Stimulated activated CD8-positive, alpha-beta memory T cell treated with anti-CD3 and anti-CD28 coated beads, Interleukin-2, amount 100 ng/mL, for 48 hours (primary cell): ENCODE data around the gene PC.
A peak's percentile ranks its signal among the peaks of the same experiment; 100 is the strongest.

Experiments
- DNase-seq, 2 donors: peaks; one replicate each; pipeline ENCODE4 v3.0.0-alpha.2; 2020; ENCODE audit warnings: low read depth in 2 of 2

The PC gene

GRCh38 chr11:66912361-66912760 is 45.8 kb downstream of the PC start:
- DNase-seq = no peak

- DNase-seq = no peak
Measured at GRCh38 chr11:66910669-66911068, 47.5 kb downstream of the PC start.

DNA sequence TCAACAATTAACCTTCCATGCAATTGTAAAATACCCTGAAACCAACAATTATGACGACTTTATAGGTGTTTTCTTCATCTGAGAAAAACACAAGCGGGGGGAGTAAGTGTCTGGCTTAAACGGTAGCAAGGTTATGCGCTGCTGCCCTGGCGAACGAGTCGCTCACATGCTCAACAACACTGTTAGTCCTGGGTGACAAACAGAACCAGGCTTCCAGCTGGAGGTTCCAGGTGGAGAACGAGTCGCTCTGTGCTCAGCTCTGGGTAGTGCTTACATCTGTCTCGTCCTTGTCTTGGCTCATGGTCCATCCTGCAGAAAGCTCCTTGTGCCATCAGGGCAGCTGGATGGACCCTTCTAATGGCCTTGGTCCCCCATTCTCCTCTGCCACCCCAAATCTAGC is 48.2 kb downstream of the PC start:
- DNase-seq = no peak

DNA sequence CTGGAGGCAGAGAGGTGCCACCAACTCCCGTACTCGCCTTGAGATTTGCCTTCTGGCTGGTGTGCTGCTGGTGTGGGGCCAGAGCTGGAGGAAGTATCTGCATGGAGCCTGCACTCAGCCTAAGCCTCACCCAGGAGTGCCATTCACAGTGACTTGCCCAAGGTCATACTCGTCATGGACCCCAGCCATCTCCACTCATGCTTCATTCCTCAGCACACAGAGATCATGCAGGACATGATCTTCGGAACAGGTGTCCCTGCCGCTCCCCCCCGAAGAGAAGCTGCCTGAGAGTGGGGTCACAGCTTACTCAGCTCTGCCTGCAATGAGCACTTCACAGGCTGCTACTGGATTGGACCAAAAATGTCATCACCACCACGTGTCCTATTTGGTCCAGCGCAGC is 49.0 kb downstream of the PC start:
- DNase-seq = no peak

GRCh38 chr11:66907751-66908630 is 50.2 kb downstream of the PC start:
- DNase-seq = no peak

GRCh38 chr11:66906061-66906733 is 52.0 kb downstream of the PC start:
- DNase-seq = no peak

- DNase-seq = no peak
Measured at GRCh38 chr11:66905631-66906030, 52.6 kb downstream of the PC start.

DNA sequence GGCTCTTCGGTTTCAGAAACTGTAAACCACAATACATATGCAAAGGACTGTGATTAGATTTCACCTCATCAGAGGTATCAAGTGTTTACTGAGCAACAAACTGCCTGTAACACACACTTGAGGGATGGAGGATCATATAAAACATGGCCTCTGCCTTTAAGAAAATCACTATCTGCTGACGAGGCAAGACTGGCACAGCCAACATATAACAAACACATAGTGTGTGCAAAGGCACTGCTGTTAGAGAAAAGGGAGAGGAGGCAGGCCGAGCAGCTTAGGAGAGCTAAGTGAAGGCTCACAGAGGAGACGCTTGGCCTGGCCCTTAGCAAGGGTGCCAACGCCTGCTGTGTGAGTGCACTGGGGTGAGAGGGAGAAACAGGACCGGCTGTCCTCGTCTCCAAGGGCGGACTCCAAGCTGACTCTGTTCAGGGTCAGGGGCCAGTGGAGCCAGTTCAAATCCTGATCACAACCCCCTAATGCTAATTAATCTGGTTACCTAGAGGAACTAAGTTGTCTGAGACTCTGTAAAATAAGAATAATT is 53.1 kb downstream of the PC start:
- no peak for DNase-seq

- no peak for DNase-seq
Measured at GRCh38 chr11:66904561-66904960, 53.6 kb downstream of the PC start.

- no peak for DNase-seq
Measured at GRCh38 chr11:66904055-66904454, 54.1 kb downstream of the PC start.

DNA sequence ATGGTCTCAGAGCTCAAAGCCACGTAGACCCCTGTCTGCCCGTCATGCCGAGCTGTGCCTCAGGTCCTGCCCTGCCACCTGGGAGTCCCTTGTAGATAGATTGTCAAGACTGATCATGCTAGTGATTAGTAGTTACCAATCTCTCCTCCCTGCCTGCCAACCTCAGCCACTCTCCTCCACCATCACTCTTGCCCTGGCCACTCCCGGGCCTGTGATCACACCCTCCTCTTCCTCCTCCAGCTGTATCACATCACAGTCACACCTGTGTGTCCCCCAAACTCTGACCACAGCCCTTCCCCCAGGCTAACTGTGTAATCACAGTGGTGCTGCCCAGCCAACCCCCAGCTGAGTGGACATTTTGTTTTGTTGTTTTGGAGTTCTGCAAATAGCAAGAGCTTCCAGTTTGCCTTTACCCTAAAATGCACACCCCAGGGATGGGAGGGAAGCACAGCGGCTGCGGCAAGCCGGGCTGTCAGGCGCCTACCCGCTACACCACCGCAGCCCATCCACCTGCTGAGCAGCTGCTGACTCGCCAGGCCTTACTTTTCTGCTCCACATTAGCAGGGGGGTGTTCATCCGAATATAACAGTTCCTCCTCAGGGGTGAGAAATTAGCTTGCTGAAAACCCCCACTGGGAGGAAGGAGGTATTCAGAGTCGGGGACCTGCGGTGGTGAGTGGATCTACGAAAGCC is 55.6 kb downstream of the PC start:
- no peak for DNase-seq

DNA sequence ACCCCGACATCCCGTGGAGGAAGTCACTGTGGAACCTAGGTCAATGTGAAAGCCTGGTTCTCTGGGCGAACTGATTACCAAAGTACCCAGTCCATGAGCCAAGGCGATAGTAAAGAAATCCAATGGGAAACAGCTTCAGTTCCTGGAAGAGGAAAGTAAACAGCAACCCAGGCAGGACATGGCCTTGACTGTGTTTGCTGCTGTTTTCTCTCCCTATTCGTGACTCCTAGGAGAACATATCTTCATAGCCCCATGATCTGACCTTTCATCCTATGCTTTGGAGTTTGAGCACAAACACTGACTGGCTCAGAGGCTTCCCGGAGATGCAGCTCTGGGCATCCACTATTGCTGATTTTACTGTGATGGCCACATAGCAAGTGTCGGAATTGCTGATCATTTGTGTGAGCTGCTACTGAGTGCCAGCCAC is 56.2 kb downstream of the PC start:
- DNase-seq = no peak

DNA sequence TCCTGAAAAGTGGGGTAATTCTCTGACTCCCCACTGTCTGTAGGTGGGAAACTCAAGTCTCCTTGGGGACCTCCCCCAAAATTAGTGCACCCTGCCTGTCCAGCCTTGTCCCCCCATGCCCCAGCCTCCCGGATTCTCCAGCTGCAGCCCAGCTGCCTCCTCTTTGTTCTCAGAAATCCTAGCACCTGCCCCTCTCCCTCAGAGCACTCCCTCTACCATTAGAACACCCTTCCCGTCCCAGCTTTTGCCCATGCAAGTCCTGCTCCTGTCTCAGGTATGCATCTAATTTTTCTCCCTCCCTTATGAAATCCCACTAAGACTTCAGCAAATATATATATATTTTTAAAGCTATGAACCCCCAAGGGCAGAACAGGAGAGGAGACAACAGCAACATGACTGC is 64.0 kb downstream of the PC start:
- no peak for DNase-seq

- DNase-seq = no peak
Measured at GRCh38 chr11:66892911-66893310, 65.3 kb downstream of the PC start.

GRCh38 chr11:66891851-66892660 is 66.1 kb downstream of the PC start:
- DNase-seq = peak; percentile 21 to 57

GRCh38 chr11:66889960-66890359 is 68.2 kb downstream of the PC start:
- no peak for DNase-seq

- DNase-seq = no peak
Measured at GRCh38 chr11:66888282-66888681, 69.9 kb downstream of the PC start.

DNA sequence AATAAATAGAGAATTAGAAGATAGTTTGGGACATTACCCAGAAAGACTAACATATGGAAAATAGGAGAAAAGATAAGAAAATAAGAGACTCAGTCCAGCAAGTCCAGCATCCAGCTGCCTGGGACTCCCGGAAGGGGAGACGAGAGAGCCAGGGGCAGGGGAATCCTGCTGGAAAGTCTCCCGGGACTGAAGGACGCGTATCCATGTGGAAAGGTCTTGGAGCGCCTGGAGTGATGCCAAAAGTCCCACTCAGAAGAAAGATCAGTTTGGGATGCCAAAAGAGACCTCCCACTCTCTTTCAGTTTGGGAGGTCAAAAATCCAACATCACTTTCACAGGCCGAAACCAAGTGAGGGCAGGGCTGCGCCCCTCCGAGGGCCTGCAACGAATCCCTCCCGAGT is 70.7 kb downstream of the PC start:
- DNase-seq = no peak

DNA sequence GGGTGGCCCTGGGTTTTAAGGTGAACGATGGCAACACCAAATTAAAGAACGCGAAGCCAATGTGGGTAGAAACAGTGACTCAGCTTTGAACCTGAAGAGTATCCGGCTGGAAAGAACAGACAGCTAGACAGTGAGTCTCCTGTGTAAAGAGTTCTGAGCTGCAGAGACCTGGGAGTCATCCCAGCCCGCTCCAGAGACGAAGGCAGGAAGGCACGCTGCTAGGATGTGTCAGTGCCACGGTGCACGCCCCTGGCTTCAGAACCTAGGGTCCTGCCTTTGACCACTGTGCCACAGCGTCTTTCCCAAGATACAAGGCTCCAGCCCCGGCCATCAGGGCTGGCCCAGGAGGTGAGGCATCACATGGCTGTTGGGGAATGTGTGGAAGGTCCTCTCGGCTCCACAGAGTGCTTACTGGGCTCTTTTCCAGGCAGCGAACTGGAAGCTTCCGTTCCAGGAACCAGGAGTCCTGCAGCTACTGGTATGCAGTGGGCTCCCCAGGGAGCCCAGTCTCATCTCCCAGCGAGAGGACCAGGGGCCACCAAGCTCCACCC is 71.4 kb downstream of the PC start:
- no peak for DNase-seq

DNA sequence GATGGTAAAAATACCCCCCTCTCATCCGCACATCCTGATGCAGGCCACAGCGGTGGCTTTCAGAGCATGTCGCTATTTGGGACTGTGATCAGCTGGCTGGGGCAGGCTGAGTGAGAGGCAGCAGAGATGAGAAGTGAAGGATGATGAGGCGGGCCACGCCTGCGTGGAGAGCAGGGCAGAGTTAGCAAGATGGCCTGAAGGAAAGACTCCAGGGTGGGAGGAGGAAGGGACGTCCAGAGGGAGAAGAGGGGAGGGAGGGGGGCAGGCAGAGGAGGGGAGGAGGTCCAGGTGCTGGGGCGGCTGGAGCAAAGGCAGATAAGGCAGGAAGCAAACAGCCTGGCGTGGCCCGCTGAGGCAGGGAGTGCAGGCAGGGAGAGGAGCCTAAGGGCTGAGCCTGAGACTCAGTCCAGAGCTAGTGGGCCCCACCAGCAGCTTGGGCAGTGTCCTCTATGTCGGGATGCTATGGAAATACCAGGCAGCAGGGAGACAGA is 72.2 kb downstream of the PC start:
- no peak for DNase-seq

GRCh38 chr11:66885469-66885868 is 72.7 kb downstream of the PC start:
- DNase-seq = no peak
